Measurements from ENCODE around the gene MRPL47. TPM values are rescaled to one million over a fixed set of nuclear protein-coding genes. Genes with fewer than 3 reads are reported as not detected.

Gene MRPL47
- total RNA-seq, 1 experiment from 2014 or later, result 75.5 TPM

DNA sequence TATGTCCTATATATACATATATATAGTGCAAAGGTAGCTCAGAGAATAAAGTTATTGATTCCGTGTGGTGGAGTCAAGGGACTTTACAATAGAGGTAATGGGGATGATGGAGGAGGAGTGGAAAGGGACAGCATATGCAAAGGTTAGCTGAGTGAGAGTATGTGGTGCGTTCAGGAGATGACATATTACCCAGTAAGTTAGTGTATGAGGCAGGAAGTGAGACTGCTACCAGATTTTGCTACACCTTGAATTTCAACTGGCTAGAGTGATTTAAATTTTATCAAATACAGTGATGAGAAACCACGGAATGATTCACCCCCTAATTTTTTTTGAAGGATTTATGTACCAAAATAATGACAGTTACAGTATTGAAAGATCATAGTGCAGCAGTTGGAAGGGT lies 38.9 kb downstream of the MRPL47 start:
- Mint-ChIP-seq H3K9me3 (no peaks in the 10 kb centered on the region), H3K27ac (no peak overlapping the region), H3K4me1 (peaks cover 5 to 8% of the 10 kb centered on the region in 2 experiments), H3K4me3 (no peak overlapping the region), H3K36me3 (ENCODE audit: insufficient read depth in 1 of 3, low read depth in 3 of 3) (peaks cover 3 to 10% (median 9%) of the 10 kb centered on the region in 3 experiments; a peak in 5 of 7 replicates), H3K27me3 (ENCODE audit: low read depth) (no peaks in the 10 kb centered on the region)
- no CpG with 5 or more reads among the region's 3 CpGs for WGBS (ENCODE audit: extremely low coverage, insufficient read length, low lambda C conversion rate)
- Histone ChIP-seq H3K56ac (ENCODE audit: insufficient read length, low read depth, low read length) (no peak overlapping the region), H2BK120ac (ENCODE audit: low read depth, low read length, poor library complexity, severe bottlenecking) (no peak overlapping the region), H2AK5ac (ENCODE audit: insufficient read length, low read length) (no peak overlapping the region), H3K27me3 (ENCODE audit: insufficient read depth, low read length) (no peaks in the 10 kb centered on the region), H3K4me1 (ENCODE audit: insufficient read depth, low read length) (no peaks in the 10 kb centered on the region), H4K8ac (replicated peaks; ENCODE audit: insufficient read length, low read depth, low read length) (no peak overlapping the region), H2BK20ac (ENCODE audit: low read depth, low read length, poor library complexity, severe bottlenecking) (no peak overlapping the region), H3K79me1 (ENCODE audit: insufficient read depth, low read depth, low read length, poor library complexity, severe bottlenecking) (peaks cover 14% of the 10 kb centered on the region), H4K5ac (ENCODE audit: insufficient read length, low read depth, low read length) (no peak overlapping the region), H3K14ac (ENCODE audit: insufficient read depth, low read length) (no peak overlapping the region), H2BK12ac (ENCODE audit: insufficient read length, low read depth, low read length) (no peak overlapping the region), H3K4me2 (ENCODE audit: insufficient read depth, insufficient read length, low read length) (no peak overlapping the region), H3K23ac (ENCODE audit: insufficient read length, low read depth, low read length) (no peak overlapping the region), H3K9ac (ENCODE audit: extremely low read depth, insufficient read length, low read length) (no peak overlapping the region), H3K18ac (ENCODE audit: insufficient read length, low read depth, low read length) (no peak overlapping the region), H3K9me3 (ENCODE audit: control insufficient read depth, low read depth, low read length) (no peaks in the 10 kb centered on the region), H3T11ph (ENCODE audit: low read length) (no peak overlapping the region), H2BK5ac (ENCODE audit: insufficient read length, low read length) (no peak overlapping the region), H3K79me2 (ENCODE audit: insufficient read depth, low read length) (peaks cover 12% of the 10 kb centered on the region; the same call in 1 of the 2 replicates), H2BK15ac (ENCODE audit: low read depth, low read length) (no peak overlapping the region), H3K23me2 (ENCODE audit: insufficient read length, low read depth, low read length, poor library complexity, severe bottlenecking) (peaks cover 5% of the 10 kb centered on the region), H4K91ac (ENCODE audit: insufficient read length, low read depth, low read length) (no peak overlapping the region), H4K20me1 (ENCODE audit: control insufficient read depth, insufficient read depth, insufficient read length) (no peaks in the 10 kb centered on the region), H3K4ac (ENCODE audit: low read depth, low read length) (no peak overlapping the region), H3K27ac (ENCODE audit: insufficient read length, low read depth, low read length) (no peak overlapping the region), H2AFZ (ENCODE audit: low read length) (no peak overlapping the region)
- DNase-seq, result no peak
- TF ChIP-seq, protein P1, sequence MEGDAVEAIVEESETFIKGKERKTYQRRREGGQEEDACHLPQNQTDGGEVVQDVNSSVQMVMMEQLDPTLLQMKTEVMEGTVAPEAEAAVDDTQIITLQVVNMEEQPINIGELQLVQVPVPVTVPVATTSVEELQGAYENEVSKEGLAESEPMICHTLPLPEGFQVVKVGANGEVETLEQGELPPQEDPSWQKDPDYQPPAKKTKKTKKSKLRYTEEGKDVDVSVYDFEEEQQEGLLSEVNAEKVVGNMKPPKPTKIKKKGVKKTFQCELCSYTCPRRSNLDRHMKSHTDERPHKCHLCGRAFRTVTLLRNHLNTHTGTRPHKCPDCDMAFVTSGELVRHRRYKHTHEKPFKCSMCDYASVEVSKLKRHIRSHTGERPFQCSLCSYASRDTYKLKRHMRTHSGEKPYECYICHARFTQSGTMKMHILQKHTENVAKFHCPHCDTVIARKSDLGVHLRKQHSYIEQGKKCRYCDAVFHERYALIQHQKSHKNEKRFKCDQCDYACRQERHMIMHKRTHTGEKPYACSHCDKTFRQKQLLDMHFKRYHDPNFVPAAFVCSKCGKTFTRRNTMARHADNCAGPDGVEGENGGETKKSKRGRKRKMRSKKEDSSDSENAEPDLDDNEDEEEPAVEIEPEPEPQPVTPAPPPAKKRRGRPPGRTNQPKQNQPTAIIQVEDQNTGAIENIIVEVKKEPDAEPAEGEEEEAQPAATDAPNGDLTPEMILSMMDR (conservative IDR thresholded peaks at IDR 0.05), result no peak
